ENCODE measurements around the gene PCGF3. TPM values are rescaled to one million over a fixed set of nuclear protein-coding genes. Genes with fewer than 3 reads are reported as not detected.
A peak's percentile ranks its signal among the peaks of the same experiment; 100 is the strongest.

PCGF3 gene
- polyA plus RNA-seq, 3 donors from 2014 or later, result 6.5 to 7.5 (median 6.6) TPM

- Mint-ChIP-seq H3K36me3 (peaks cover 0 to 5% (median 4%) of the 10 kb centered on the region in 3 donors), H3K4me1 (peaks cover 8 to 16% of the 10 kb centered on the region in 2 donors), H3K9me3 (no peaks in the 10 kb centered on the region), H3K27me3 (ENCODE audit: low read depth in 3 of 3) (peaks cover 4 to 11% (median 5%) of the 10 kb centered on the region in 3 donors), H3K27ac (peak within 1 kb of the TSS; percentile 74 to 91 (median 84)), H3K4me3 (peak within 1 kb of the TSS; percentile 89 to 91 (median 89))
- DNase-seq, result peak; percentile 98 to 99 (median 98)
Measured at GRCh38 chr4:674172-675035, 31.2 kb upstream of the PCGF3 start, which contains the start of the genes ATP5ME and MYL5. ATP5ME (minus strand) TSS chr4:674276; CDS start chr4:674247, 29 bp downstream. MYL5 (plus strand) TSS chr4:674542; CDS start chr4:678027, 3,485 bp downstream.

GRCh38 chr4:675036-675882, 30.4 kb upstream of the PCGF3 start:
- Mint-ChIP-seq H3K4me3 (peak overlapping the region; percentile 32 to 91 (median 89)), H3K4me1 (peaks cover 9 to 18% of the 10 kb centered on the region in 2 donors), H3K9me3 (no peaks in the 10 kb centered on the region), H3K36me3 (peaks cover 0 to 5% (median 4%) of the 10 kb centered on the region in 3 donors), H3K27ac (peak overlapping the region in 3 of 6 donors; percentile 57 to 91 (median 61)), H3K27me3 (ENCODE audit: low read depth in 3 of 3) (peaks cover 4 to 10% (median 5%) of the 10 kb centered on the region in 3 donors)
- no peak for DNase-seq

- no peak for DNase-seq
- H3K4me3 Mint-ChIP-seq, result peak overlapping the region in 3 of 5 donors; percentile 26 to 91 (median 58)
Measured at GRCh38 chr4:675980-676870, 29.4 kb upstream of the PCGF3 start.

GRCh38 chr4:676871-677235, 28.8 kb upstream of the PCGF3 start:
- Mint-ChIP-seq H3K4me3 (peak overlapping the region in 1 of 5 donors; percentile 44), H3K9me3 (no peaks in the 10 kb centered on the region), H3K4me1 (peaks cover 16 to 24% of the 10 kb centered on the region in 2 donors), H3K36me3 (peaks cover 0 to 4% (median 0%) of the 10 kb centered on the region in 3 donors), H3K27ac (no peak overlapping the region), H3K27me3 (ENCODE audit: low read depth in 3 of 3) (peaks cover 9 to 13% (median 12%) of the 10 kb centered on the region in 3 donors)
- DNase-seq, result no peak

More at GRCh38 chr4:675980-676870, 29.4 kb upstream of the PCGF3 start:
- peak overlapping the region in 2 of 6 donors; percentile 57 to 58 for H3K27ac Mint-ChIP-seq
- H3K36me3 Mint-ChIP-seq, result peaks cover 0 to 4% (median 0%) of the 10 kb centered on the region in 3 donors
- peaks cover 16 to 24% of the 10 kb centered on the region in 2 donors for H3K4me1 Mint-ChIP-seq
- H3K9me3 Mint-ChIP-seq, result no peaks in the 10 kb centered on the region
- peaks cover 9 to 13% (median 12%) of the 10 kb centered on the region in 3 donors for H3K27me3 Mint-ChIP-seq (ENCODE audit: low read depth in 3 of 3)

GRCh38 chr4:677431-678293, 28.0 kb upstream of the PCGF3 start:
- Mint-ChIP-seq H3K27me3 (ENCODE audit: low read depth in 3 of 3) (peaks cover 11 to 13% (median 12%) of the 10 kb centered on the region in 3 donors), H3K4me3 (peak overlapping the region in 1 of 5 donors; percentile 54), H3K27ac (peak overlapping the region in 3 of 6 donors; percentile 70 to 76 (median 73)), H3K4me1 (peaks cover 16 to 22% of the 10 kb centered on the region in 2 donors), H3K9me3 (no peaks in the 10 kb centered on the region), H3K36me3 (peaks cover 0 to 4% (median 0%) of the 10 kb centered on the region in 3 donors)
- DNase-seq, result no peak

- H3K27me3 Mint-ChIP-seq (ENCODE audit: low read depth in 3 of 3), result peaks cover 9 to 13% (median 11%) of the 10 kb centered on the region in 3 donors
- no peaks in the 10 kb centered on the region for H3K36me3 Mint-ChIP-seq
- no peaks in the 10 kb centered on the region for H3K9me3 Mint-ChIP-seq
- H3K4me3 Mint-ChIP-seq, result no peak overlapping the region
- H3K4me1 Mint-ChIP-seq, result peaks cover 10 to 17% of the 10 kb centered on the region in 2 donors
- peak overlapping the region in 2 of 6 donors; percentile 40 to 70 for H3K27ac Mint-ChIP-seq
- no peak for DNase-seq
Measured at GRCh38 chr4:678331-679103, 27.1 kb upstream of the PCGF3 start.

GRCh38 chr4:679104-679481, 26.5 kb upstream of the PCGF3 start:
- no peaks in the 10 kb centered on the region for H3K36me3 Mint-ChIP-seq
- no peak overlapping the region for H3K4me3 Mint-ChIP-seq
- H3K9me3 Mint-ChIP-seq, result no peaks in the 10 kb centered on the region
- peak overlapping the region in 1 of 6 donors; percentile 7 for H3K27ac Mint-ChIP-seq
- no peak for DNase-seq
- H3K4me1 Mint-ChIP-seq, result peaks cover 9 to 16% of the 10 kb centered on the region in 2 donors
- peaks cover 8 to 12% (median 11%) of the 10 kb centered on the region in 3 donors for H3K27me3 Mint-ChIP-seq (ENCODE audit: low read depth in 3 of 3)

- Mint-ChIP-seq H3K9me3 (no peaks in the 10 kb centered on the region), H3K36me3 (no peaks in the 10 kb centered on the region), H3K27me3 (ENCODE audit: low read depth in 3 of 3) (peaks cover 5 to 8% (median 8%) of the 10 kb centered on the region in 3 donors), H3K4me3 (peak overlapping the region in 1 of 5 donors; percentile 6), H3K27ac (peak overlapping the region in 3 of 6 donors; percentile 17 to 92 (median 75)), H3K4me1 (peaks cover 9 to 16% of the 10 kb centered on the region in 2 donors)
- no peak for DNase-seq
Measured at GRCh38 chr4:679629-680028, 26.0 kb upstream of the PCGF3 start.

- H3K36me3 Mint-ChIP-seq, result no peaks in the 10 kb centered on the region
- peaks cover 12 to 17% of the 10 kb centered on the region in 2 donors for H3K4me1 Mint-ChIP-seq
- H3K27me3 Mint-ChIP-seq (ENCODE audit: low read depth in 3 of 3), result peaks cover 5 to 8% (median 8%) of the 10 kb centered on the region in 3 donors
- no peaks in the 10 kb centered on the region for H3K9me3 Mint-ChIP-seq
- H3K4me3 Mint-ChIP-seq, result peak overlapping the region in 3 of 5 donors; percentile 76 to 82 (median 81)
- peak overlapping the region; percentile 89 to 95 (median 92) for H3K27ac Mint-ChIP-seq
- DNase-seq, result no peak
Measured at GRCh38 chr4:680091-680490, 25.5 kb upstream of the PCGF3 start.

GRCh38 chr4:680551-680927, 25.1 kb upstream of the PCGF3 start:
- DNase-seq, result no peak
- peaks cover 15% of the 10 kb centered on the region in 2 donors for H3K4me1 Mint-ChIP-seq
- no peaks in the 10 kb centered on the region for H3K36me3 Mint-ChIP-seq
- H3K4me3 Mint-ChIP-seq, result peak overlapping the region; percentile 70 to 82 (median 76)
- peak overlapping the region; percentile 89 to 95 (median 92) for H3K27ac Mint-ChIP-seq
- H3K27me3 Mint-ChIP-seq (ENCODE audit: low read depth in 3 of 3), result peaks cover 5 to 8% (median 8%) of the 10 kb centered on the region in 3 donors
- no peaks in the 10 kb centered on the region for H3K9me3 Mint-ChIP-seq

- Mint-ChIP-seq H3K27me3 (ENCODE audit: low read depth in 3 of 3) (peaks cover 5 to 8% (median 8%) of the 10 kb centered on the region in 3 donors), H3K9me3 (no peaks in the 10 kb centered on the region), H3K4me3 (peak overlapping the region; percentile 70 to 82 (median 76)), H3K36me3 (no peaks in the 10 kb centered on the region), H3K27ac (peak overlapping the region; percentile 89 to 95 (median 92)), H3K4me1 (peaks cover 15% of the 10 kb centered on the region in 2 donors)
- peak; percentile 85 to 87 (median 85) for DNase-seq
Measured at GRCh38 chr4:680928-681645, 24.5 kb upstream of the PCGF3 start.
